ENCODE measurements around the gene CDH4.
A peak's percentile ranks its signal among the peaks of the same experiment; 100 is the strongest.

Gene CDH4

DNA sequence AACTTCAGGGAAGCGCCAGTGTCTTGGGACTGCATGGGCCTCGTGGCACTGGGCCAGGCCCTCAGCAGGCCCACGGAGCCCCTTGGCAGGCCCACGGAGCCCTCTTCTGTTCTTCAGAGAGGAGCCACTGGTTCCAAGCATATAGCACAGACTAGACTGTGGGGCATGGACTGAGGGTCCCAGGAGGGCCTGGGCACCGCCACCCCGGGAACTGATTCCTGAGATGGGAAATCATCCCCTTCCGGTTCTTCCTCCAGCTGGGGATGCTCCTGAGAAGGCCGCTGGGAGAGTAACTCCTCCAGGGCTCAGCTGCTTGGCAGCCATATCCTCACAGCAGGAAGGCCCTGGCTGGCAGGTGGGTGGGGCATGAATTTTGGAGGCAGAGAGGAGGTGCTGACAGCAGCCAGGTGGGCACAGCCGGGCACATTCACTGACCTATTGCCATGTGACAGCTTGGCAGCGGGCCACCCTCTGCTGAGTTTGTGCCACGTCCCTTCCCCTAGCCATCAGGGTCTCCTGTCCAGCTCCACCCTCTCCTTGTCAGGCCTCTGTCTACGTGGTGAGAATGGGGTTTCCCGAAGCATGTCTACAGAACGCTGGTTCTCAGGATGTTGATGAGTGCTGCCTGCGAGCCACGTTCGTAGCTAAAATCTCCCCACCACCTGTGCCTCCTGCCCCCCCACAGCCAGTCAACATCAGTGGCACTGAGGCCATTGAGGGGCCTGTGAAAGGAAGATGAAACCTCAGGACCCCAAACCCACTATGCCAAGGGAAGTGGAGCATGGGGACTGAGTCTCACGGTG, 661.6 kb downstream of the CDH4 start:
- no peak for DNase-seq

DNA sequence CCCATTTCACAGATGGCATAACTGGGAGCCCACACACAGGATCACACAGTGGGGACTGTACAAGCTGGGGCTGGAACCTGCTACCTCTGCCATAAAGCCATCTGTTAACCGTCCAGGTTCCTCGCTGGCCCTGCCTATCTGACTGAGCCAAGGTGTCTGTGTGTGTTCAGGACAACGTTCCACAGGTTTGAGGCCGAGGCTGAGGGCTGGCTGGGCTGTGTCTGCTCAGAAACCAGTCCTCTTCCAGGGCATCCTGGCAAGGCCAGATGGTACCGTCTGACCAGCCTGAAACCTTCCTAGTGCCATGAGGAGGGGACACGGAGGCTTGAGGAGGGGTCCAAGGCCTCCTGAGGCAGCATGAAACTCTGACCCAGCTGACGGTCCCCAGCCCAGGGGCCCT, 663.0 kb downstream of the CDH4 start:
- DNase-seq, result no peak

DNA sequence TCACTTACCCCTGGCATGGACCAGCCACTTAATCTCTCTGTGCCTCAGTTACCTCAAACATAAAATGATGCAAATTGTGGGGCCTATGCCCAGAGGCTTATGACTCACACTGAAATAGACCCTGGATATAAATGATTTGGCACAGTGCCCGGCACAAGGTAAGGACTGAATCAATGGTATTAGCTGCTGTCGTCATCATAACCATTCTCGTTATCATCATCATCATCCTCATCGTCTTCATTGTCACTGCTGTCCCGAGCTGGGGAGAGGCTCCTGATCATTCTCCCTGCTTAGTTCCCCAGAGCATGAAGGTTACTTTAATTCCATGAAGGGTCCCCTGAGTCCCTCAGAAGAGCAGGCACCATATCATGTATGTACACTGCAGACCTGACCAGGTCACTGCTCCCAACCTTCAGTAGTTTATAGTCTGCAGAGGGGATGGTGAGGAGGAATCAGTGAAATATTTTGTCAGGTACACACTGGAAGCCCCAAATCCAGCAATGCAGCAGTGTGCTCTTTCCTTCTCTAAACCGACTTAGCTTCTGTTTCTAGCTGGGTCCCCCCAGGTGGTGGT, 664.3 kb downstream of the CDH4 start:
- no peak for DNase-seq

DNA sequence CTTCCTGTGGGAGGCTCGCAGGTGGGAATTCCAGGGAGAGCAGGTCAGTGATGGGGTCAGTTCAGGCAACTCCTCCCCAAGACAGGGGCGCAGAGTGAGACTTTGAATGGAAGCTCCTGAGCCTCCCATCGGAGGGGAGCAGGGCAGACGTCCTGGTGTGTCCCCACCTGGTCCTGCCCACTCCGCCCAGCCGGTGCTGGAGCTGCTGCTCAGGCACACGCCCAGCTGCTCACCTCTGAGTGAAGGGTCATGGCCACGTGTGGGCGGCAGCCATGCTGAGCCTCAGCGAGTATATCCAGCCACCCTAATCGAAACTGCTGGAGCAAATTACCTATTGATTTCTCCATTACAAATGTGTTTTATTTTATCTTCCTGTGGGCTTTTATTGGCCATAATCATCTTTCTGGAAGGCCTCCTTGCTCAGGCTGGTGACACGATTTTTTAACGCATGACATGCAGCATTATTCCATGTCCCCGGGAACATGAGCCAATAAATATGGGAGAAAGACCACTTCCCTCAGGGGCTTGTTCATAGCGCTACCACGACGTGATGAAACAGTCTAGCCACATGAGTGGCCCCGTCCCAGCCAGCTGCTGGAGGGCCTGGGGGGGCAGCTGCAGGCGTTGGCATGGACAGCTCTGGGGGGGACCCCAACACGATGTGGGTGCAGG, 665.5 kb downstream of the CDH4 start:
- no peak for DNase-seq

DNA sequence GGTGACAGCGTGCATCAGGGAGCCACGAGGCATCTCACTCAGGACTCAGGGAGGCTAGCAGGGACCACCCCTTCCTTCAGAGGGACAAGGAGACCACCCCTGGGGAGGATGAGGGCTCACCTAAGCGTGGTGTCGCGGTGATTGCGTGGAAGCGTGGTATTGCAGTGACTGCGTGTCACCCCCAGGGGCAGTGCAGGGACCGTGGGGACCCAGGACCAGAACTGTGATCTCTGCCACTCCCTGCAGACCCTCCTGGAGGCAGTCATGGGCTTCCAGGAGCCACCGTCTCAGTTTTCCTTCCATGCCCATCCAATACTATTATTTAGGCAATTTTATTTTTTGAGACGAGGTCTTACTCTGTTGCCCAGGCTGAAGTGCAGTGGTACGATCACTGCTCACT, 666.5 kb downstream of the CDH4 start:
- DNase-seq, result no peak

DNA sequence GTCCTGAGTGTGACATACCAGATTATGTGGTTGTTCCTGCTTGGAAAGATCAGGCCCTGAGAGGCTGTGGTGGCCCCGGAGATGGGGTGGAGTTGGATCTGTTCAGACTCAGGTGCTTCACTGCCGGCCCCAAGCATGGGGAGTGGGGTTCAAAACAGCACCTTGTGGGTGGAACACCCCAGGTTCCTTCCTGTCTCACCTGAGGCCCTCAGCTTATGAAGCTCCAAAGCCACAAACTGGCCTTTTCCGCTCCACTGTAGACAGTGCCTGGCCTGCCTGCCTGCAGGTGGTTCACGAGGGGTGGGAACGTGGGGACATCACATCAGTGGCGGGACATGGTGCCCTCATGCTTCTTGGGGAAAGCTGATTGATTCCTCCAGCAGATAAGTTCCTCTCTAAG, 667.2 kb downstream of the CDH4 start:
- DNase-seq, result no peak

DNA sequence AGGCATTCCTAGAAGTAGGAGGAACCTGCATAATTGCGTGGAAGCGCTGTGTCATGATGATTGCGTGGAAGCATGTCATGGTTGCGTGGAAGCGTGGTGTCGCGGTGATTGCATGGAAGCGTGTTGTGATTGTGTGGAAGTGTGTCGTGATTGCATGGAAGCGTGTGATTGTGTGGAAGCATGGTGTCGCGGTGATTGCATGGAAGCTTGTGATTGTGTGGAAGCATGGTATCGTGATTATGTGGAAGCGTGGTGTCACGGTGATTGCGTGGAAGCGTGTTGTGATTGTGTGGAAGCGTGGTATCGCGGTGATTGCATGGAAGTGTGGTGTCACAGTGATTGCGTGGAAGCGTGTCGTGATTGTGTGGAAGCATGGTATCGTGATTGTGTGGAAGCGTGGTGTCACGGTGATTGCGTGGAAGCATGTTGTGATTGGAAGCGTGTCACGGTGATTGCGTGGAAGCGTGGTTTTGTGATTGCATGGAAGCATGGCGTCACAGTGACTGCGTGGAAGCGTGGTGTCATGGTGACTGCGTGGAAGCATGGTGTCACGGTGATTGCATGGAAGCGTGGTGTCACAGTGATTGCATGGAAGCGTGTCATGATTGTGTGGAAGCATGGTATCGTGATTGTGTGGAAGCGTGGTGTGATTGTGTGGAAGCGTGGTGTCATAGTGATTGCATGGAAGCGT, 667.8 kb downstream of the CDH4 start:
- DNase-seq, result no peak

DNA sequence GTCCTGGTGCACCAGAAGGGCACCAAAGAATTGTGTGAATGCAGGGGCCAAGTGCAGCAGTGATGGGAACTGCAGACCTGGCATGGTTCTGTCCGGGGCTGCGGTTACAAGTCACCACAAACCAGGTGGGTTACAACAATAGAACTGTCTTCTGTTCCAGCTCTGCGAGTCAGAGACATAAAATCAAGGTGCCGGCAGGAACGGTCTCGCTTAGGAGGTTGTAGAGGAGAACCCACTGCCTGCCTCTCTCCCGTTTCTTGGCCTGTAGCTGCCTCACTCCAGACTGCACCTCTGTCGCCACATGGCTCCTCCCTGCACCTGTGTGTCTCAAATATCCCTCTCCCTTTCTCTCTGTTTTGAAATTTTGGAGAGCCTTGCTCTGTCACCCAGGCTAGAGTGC, 670.4 kb downstream of the CDH4 start:
- no peak for DNase-seq

DNA sequence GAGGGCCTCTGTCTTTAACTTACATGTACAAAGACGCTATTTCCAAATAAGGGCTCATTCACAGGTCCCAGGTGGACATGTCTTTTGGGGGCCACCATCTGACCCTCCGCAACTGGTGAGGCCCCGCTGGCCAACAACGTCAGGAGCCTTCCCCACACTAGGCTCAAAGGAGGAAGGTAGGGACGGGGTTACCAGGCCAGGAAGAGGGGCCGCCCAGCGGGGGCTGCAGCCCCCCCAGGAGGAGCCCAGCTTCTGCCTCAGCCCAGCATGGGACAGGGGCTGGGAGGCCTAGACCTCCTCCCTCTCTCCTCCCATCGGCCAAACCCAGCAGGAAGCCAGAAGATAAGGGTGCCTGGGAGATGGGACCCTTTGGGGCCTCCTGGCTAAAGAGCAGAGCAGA, 670.9 kb downstream of the CDH4 start:
- DNase-seq, result no peak

DNA sequence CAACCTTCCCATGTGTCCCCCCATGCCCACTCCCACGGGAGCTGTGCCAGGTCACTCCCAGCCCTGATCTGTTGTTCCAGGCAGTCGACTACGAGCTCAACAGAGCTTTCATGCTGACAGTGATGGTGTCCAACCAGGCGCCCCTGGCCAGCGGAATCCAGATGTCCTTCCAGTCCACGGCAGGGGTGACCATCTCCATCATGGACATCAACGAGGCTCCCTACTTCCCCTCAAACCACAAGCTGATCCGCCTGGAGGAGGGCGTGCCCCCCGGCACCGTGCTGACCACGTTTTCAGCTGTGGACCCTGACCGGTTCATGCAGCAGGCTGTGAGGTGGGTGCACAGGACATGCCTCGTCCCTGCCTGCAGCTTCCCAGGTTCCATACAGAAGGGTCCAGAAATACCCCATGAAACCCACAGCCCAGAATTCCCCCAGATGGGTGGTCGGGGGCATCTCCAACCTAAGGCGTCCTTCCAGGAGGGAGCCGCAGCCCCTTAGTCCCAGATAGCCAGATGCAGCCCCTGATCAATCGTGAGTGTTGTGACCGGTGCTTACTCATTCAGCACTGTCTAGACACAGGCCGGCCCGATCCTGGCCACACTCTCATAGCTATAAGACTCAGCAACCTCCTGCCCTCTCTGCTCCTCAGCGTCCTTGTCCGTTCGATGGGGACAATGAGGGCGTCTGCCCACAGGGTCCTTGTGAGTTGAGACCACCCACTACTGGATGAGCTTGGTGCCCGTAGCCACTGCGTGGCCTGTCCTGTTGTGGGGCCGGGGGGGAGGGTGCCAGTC, 671.5 kb downstream of the CDH4 start:
- DNase-seq, result no peak

DNA sequence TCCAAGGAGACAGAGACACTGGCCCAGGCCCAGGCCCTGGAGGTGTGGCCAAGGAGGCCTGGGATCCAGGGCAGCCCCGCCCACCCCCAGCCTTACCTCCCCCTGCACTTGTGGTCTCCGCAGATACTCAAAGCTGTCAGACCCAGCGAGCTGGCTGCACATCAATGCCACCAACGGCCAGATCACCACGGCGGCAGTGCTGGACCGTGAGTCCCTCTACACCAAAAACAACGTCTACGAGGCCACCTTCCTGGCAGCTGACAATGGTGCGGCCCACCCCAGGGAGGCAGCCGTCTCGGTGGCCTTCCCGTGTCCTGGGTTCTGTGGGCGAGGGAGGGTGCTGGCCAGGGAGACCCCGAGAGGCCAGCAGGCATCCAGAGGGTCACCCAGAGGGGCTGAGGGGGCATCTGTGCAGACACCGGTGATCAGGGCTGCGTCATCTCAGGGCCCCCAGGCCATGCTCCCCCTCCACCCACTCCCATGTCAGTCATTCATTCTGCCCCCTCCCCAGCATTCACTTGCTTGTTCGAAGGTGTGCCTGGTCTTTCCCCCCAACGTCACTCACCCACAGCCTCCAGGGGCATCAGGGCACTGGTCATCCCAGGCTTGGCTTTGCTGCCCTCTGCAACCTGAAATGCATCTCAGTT, 672.3 kb downstream of the CDH4 start:
- DNase-seq, result no peak

DNA sequence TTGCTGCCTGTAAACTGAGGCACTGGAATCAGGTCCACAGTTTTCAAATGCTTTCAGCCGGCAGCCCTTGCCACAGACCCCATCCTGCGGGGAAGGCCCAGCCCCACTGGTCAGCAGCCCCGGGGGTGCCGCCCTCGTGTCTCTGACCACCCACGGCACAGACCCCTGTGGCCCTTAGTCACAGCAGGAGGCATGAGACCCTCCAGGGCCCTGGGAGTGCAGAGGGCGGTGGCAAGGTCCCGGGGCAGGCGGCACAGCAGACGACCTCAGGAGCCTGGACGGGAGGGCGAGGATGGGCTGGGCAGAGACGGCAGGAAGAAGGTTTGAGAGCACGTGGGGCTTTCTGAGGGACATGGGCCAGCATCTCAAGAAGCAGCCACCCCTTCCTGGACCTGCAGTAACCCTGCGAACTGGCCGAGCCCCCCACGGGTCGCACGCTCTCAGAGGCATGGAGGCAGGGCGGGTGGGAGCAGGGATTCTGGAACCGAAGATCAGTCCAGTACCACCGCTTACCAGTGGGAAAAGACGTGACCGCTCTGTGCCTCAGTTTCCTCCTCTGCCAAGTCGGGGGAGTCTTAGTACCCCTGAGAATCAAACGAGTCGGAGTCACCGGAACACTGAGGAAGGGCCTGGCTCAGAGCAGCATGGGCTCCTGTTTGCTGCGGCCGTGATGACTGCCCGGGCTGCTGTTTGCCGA, 672.9 kb downstream of the CDH4 start:
- no peak for DNase-seq

DNA sequence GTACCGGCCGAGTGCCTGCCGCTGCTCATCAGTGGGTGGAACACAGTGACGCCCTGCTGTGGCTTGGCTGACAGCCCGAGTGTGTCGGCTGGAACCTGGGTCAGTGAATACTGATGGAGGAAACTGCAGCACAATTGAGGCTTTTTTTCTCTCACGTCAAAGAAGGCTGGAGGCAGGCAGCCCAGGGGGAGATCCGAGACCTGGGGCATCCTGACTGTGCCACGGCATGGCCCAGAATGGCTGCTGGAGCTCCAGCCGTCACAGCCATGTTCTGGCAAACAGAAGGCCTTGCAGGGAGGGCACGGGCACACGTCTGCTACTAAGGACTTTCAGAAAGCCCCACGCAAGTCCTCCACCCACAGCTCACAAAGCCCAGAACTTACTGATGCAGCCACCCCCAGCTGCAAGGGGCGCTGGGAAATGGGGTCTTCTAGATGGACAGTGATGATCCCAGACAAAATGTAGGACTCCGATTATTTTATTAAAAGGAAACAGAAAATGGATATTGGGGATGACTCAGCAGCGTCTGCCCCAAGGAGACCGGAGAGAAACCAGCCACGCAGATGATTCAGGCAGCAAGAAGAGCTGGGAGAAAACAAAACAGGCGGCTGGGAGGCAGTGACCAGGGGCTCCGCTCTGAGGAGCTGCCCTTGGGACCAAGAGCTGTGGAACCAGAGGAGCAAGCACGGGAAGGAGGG, 673.6 kb downstream of the CDH4 start:
- DNase-seq, result peak; percentile 32

DNA sequence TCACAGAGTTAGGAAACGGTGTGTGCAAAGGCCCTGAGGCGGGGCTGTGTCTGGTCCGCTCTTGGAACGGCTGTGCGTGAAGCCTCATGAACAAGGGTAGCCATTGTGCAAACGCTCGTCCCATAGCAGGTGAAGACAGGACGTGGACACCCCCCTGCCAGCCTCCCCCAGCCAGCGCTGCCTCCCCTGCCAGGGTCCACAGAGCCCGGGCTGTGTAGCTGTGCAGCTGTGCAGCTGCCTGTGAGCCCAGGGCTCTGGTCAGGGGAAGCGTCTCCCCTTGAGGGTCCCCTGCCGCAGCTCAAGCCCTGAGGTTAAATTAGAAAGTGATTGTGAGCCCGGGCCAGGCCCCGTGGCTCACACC, 674.2 kb downstream of the CDH4 start:
- no peak for DNase-seq

DNA sequence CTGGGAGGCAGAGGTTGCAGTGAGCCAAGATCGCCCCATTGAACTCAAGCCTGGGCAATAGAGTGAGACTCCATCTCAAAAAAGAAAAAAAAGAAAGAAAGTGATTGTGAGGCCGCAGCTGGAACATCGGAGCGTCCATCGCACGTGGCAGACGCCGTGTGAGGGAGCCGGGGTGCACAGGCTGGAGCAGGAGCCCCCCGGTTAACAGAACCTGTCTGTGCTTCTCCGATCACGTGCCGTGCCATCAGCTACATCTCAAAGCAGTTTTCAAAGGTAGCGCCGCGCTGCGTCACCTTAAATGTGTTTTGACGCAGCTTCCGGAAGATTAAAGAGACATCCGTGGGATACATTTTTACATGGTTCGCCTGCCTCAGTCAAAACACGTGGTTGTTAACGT, 674.7 kb downstream of the CDH4 start:
- DNase-seq, result no peak

DNA sequence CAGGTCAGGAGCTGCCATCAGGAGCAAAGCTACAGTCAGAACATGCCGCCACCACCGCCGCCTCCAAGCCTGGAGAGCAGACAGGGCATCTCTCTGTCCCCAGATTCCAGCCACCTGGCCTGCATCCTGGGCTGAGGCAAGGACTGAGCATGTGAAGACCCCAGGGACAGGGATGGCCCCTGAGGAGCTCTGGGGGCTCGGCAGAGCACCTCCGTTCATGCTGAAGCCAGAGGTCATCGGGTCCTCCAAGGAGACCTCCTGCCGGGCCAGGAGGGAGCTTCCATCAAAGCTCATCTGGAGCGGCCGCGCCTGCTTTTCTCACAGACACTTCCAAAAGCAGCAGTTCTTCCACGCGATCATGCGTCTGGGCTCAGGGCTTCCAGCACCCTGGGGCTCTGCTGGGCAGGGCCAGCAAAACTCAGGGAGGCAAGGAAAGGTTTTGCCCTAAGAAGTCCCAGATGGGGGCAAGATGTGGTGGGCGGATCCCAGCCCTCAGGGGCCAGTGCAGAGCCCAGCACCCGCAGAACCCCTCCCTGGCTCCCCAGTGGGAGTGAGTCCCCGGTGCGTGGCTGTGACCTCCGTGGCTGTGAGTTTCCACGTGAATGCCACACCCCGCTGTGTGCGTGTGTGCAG, 675.2 kb downstream of the CDH4 start:
- DNase-seq, result no peak

DNA sequence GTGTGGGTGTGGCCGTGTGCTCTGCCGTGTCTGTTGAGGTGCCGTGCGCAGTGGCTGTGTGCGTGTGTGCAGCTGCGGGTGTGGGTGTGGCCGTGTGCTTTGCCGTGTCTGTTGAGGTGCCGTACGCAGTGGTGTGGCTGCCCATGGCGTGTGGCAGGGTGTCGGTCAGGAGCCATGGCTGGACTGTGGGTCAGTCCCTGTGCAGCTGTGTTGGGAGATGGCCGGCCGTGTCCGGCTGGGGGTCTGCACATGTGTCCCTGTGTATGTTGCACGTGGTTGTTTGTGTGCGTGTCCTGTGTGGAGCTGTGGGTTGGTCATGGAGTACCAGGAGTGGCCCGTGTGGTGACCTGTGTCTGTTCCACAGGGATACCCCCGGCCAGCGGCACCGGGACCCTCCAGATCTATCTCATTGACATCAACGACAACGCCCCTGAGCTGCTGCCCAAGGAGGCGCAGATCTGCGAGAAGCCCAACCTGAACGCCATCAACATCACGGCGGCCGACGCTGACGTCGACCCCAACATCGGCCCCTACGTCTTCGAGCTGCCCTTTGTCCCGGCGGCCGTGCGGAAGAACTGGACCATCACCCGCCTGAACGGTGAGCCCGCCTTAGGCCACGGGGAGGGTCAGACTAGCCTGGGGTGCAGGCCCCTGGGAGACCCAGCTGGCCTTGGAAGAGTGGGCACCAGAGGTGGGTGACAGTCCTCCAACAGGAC, 675.9 kb downstream of the CDH4 start:
- DNase-seq, result no peak

DNA sequence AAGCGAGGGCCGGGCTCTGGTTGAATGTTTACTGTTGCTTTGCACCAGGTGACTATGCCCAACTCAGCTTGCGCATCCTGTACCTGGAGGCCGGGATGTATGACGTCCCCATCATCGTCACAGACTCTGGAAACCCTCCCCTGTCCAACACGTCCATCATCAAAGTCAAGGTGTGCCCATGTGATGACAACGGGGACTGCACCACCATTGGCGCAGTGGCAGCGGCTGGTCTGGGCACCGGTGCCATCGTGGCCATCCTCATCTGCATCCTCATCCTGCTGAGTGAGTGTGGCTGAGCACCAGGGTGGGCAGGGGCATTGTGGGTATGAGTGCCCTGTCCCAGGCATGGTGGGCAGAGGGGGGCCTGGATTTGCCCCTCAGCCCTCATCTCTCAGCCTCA, 677.5 kb downstream of the CDH4 start:
- DNase-seq, result no peak

DNA sequence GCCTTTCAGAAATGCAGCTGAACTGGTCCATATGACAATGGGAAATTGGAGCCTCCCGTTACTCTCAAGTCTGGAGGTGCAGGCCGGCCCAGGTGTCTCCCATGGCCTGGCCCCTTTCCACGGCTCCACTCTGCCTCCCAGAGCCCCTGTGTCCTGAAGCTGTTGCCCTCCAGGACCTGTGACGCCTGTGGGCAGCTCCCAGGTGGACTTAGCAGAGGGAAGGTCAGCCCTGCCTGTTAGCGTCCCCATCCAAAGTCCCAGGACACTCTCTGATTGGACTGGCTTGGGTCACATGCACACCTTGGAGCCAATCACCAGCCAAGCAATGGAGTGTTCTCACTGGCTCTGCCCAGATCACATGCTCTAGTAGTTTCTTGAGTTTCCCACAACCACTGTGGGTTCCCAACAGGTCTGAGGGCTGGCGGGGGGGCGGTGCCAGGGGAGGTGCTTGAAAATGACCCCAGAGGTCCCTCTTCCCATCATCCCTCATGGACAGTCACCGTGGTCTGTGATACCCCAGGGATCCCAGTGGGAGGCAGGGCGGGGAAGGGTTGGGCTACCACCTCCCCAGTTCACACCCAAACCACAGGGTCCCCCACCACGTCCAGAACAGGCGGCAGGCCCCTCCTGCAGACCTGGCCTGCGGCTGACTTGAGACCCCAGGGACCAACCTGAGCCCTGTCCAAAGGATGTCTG, 678.1 kb downstream of the CDH4 start:
- no peak for DNase-seq
